Gastroesophageal sphincter (tissue), 4 donors: Measurements from ENCODE around the gene EPHA1. TPM values are rescaled to one million over a fixed set of nuclear protein-coding genes. Genes with fewer than 3 reads are reported as not detected.
A peak's percentile ranks its signal among the peaks of the same experiment; 100 is the strongest.

Experiments
- ATAC-seq: fragments of 150-250 bp; one replicate; pipeline ENCODE4 v1.9.1; 2016; ENCODE audit warnings: mild to moderate bottlenecking, moderate library complexity
- H3K27ac ChIP-seq, 4 donors: fragments of 200-600 bp; sonication (generic) in 3 of 4; 1 replicate in 3 of 4; 2 replicates in 1 of 4; pipeline ENCODE4 v1.5.1; 2016 to 2019
- H3K27me3 ChIP-seq: fragments of 200-600 bp; sonication (generic); one replicate; pipeline ENCODE4 v1.5.1; 2019
- H3K36me3 ChIP-seq, 2 donors: fragments of 200-600 bp; sonication (generic); one replicate each; pipeline ENCODE4 v1.5.1; 2019; ENCODE audit warnings: control low read depth in 1 of 2
- H3K4me1 ChIP-seq, 3 donors: fragments of 200-600 bp; sonication (generic); 1 replicate in 2 of 3; 2 replicates in 1 of 3; pipeline ENCODE4 v1.5.1; 2016 to 2019; ENCODE audit warnings: control low read depth in 2 of 3
- H3K4me3 ChIP-seq, 2 donors: fragments of 200-600 bp; sonication (generic); one replicate each; pipeline ENCODE4 v1.5.1; 2019; ENCODE audit warnings: mild to moderate bottlenecking in 1 of 2, moderate library complexity in 1 of 2
- H3K9me3 ChIP-seq, 3 donors: fragments of 200-600 bp; sonication (generic); one replicate each; pipeline ENCODE4 v1.5.1; 2017 to 2019; ENCODE audit warnings: control low read depth in 2 of 3
- EP300 ChIP-seq: sonication (generic); formaldehyde crosslinking; IDR thresholded peaks from one replicate; pipeline ENCODE4 v1.6.1; 2017; ENCODE audit warnings: antibody characterized with exemption, mild to moderate bottlenecking
- POLR2A ChIP-seq, 2 donors: fragments of 450-650 bp; IDR thresholded peaks; one replicate each; pipeline ENCODE4 v1.6.1; 2017; ENCODE audit warnings: antibody characterized with exemption in 2 of 2, mild to moderate bottlenecking in 2 of 2, moderate library complexity in 1 of 2
- POLR2AphosphoS5 ChIP-seq: sonication (generic); formaldehyde crosslinking; IDR thresholded peaks from one replicate; pipeline ENCODE4 v1.6.1; 2017; ENCODE audit warnings: antibody characterized with exemption
- WGBS, 2 donors: methylation state at CpG; one replicate each; pipeline ENCODE4 v1.1.5; 2018; ENCODE audit warnings: low coverage in 1 of 2; 5-methylcytosine and 5-hydroxymethylcytosine counted together
- total RNA-seq, 4 donors: library from RNA; depleted of rRNA; stranded (reverse); fragments of >200 nt; gene quantifications; one replicate each; pipeline ENCODE4 v1.1.0, GENCODE V29; 2016
- TF ChIP-seq, protein P1 (sequence below), 4 experiments: fragments of 200-600 bp in 2 of 4; fragments of 450-650 bp in 2 of 4; sonication (generic) in 1 of 4; IDR thresholded peaks; one replicate each; pipeline ENCODE4 v1.5.1; 2017 to 2019; ENCODE audit warnings: antibody characterized with exemption in 4 of 4, mild to moderate bottlenecking in 2 of 4, moderate library complexity in 2 of 4

EPHA1 gene
- total RNA-seq, 4 donors from 2014 or later: 0.78 to 2.5 TPM; not detected in 2

DNA sequence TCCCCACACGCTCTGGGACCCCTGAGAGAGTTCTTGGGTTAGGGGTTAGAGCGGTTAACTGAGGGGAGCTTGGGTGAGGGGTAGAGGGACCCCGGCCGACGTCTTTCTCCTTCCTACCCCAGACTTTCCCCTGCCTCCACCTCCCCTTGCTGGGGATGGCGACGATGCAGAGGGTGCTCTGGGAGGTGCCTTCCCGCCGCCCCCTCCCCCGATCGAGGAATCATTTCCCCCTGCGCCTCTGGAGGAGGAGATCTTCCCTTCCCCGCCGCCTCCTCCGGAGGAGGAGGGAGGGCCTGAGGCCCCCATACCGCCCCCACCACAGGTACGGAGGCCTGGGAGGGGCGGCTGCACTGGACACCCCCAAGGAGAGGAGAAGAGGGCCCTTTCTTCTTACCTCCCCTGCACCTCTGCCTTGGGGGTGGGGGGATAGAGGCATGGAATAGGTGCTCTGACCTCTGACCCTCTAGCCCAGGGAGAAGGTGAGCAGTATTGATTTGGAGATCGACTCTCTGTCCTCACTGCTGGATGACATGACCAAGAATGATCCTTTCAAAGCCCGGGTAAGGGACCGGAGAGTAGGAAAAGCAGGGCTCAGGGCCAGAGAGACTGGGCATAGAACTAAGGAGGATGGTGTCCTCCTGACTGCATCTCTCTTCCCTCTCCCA lies 26.4 kb downstream of the EPHA1 start:
- 0 to 7% methylated on average over 2 to 8 of the region's 21 CpGs for WGBS, 2 donors
- Histone ChIP-seq H3K27me3 (no peaks in the 10 kb centered on the region), H3K36me3 (peaks cover 0 to 5% of the 10 kb centered on the region in 2 donors), H3K4me3 (peak overlapping the region; percentile 71 to 99), H3K27ac (peak overlapping the region; percentile 96 to 100 (median 99)), H3K9me3 (no peaks in the 10 kb centered on the region), H3K4me1 (peaks cover 0 to 77% (median 49%) of the 10 kb centered on the region in 3 donors)
- ATAC-seq: no peak
- TF ChIP-seq, protein P1, sequence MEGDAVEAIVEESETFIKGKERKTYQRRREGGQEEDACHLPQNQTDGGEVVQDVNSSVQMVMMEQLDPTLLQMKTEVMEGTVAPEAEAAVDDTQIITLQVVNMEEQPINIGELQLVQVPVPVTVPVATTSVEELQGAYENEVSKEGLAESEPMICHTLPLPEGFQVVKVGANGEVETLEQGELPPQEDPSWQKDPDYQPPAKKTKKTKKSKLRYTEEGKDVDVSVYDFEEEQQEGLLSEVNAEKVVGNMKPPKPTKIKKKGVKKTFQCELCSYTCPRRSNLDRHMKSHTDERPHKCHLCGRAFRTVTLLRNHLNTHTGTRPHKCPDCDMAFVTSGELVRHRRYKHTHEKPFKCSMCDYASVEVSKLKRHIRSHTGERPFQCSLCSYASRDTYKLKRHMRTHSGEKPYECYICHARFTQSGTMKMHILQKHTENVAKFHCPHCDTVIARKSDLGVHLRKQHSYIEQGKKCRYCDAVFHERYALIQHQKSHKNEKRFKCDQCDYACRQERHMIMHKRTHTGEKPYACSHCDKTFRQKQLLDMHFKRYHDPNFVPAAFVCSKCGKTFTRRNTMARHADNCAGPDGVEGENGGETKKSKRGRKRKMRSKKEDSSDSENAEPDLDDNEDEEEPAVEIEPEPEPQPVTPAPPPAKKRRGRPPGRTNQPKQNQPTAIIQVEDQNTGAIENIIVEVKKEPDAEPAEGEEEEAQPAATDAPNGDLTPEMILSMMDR (IDR thresholded peaks at IDR 0.05): no peak
- TF ChIP-seq POLR2AphosphoS5 (no peak), POLR2A (IDR thresholded peaks at IDR 0.05) (no peak), EP300 (no peak)

DNA sequence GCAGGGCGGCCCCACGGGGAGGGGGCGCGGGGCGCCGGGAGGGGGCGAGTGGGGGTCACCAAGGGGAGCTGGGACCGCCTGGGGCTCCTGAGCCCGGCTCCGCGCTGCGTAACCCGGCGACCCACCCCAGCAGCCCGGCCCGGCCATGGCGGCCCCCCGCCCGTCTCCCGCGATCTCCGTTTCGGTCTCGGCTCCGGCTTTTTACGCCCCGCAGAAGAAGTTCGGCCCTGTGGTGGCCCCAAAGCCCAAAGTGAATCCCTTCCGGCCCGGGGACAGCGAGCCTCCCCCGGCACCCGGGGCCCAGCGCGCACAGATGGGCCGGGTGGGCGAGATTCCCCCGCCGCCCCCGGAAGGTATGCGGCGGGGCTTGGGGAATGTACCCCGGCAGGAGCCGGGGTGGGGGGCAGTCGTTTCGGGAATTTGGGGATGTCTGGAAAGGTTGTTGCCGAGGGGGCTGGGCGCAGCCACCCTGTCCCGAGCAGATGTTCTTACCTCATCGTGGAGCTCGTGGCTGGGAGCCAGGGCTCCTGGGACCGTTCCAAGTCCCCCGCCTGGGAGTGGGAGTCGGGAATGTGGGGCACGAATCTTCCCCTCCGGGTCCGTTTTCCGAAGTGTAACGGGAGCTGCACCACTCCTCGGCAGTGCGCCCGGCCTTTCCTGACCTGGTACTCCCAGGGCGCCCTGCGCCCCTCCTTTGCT lies 27.1 kb downstream of the EPHA1 start:
- TF ChIP-seq POLR2A (IDR thresholded peaks at IDR 0.05): no peak
- TF ChIP-seq EP300: no peak
- TF ChIP-seq POLR2AphosphoS5: peak; percentile 76
- TF ChIP-seq, protein P1 (IDR thresholded peaks at IDR 0.05): no peak
- WGBS, 2 donors: 0% methylated on average over 1 to 10 of the region's 64 CpGs
- Histone ChIP-seq H3K27ac (peak overlapping the region; percentile 96 to 100 (median 99)), H3K9me3 (no peaks in the 10 kb centered on the region), H3K4me1 (peaks cover 0 to 70% (median 45%) of the 10 kb centered on the region in 3 donors), H3K27me3 (no peaks in the 10 kb centered on the region), H3K36me3 (no peaks in the 10 kb centered on the region), H3K4me3 (peak overlapping the region; percentile 71 to 99)
- peak; percentile 5 for ATAC-seq

DNA sequence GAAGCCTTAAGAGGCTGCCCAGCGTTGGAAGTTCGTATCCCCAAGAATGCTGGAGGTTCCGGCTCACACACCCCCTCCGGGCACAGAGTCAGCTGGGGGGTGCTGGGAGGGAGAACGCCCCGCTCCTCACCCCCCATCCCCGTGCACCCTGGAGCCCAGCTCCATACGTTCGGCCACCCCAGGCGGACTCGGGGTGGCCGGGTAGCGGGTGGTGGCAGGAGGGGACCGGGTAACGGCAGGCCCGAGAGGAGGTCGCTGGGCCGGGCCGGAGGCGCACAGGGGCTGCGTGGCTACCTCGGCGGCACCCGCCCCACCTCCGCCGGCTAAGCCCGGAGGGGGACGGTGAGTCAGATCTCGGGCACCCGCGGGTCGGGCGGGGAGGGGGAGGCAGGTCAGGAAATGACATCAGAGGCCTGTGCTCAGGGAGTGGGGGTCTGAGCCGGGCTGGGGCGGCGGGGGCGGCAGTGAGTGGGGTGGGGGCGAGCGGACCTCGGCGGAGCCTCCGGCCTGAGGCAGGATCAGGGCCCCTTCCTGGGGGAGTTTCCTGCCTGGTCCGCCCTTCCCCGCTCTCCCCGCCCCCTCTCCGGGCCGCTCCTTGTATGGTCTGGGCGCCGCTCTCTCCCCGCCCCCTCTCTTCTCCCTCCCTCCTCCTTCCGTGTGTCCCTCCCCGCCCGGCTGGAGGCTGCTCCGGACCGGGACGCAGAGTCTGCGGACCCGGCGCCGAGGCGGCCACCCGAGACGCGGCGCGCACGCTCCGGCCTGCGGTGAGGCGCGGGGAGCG lies 27.8 kb downstream of the EPHA1 start, which contains the start of gene ZYX:
ZYX (plus strand) TSS at position 700 of the 781 bp plus-strand sequence. CDS start 227 bp downstream, outside the sequence.
- H3K4me3 ChIP-seq: peak within 1 kb of the TSS; percentile 71 to 99
- peaks cover 0 to 62% (median 38%) of the 10 kb centered on the region in 3 donors for H3K4me1 ChIP-seq
- H3K27ac ChIP-seq: peak within 1 kb of the TSS; percentile 96 to 100 (median 99)
- no CpG with 5 or more reads among the region's 72 CpGs for WGBS, 2 donors
- no peaks in the 10 kb centered on the region for H3K36me3 ChIP-seq
- no peaks in the 10 kb centered on the region for H3K27me3 ChIP-seq
- peak; percentile 89 for ATAC-seq
- no peaks in the 10 kb centered on the region for H3K9me3 ChIP-seq
- TF ChIP-seq EP300: no peak
- TF ChIP-seq, protein P1 (IDR thresholded peaks at IDR 0.05): no peak
- TF ChIP-seq POLR2A (IDR thresholded peaks at IDR 0.05): peak; percentile 83 to 89
- peak; percentile 97 for TF ChIP-seq POLR2AphosphoS5

DNA sequence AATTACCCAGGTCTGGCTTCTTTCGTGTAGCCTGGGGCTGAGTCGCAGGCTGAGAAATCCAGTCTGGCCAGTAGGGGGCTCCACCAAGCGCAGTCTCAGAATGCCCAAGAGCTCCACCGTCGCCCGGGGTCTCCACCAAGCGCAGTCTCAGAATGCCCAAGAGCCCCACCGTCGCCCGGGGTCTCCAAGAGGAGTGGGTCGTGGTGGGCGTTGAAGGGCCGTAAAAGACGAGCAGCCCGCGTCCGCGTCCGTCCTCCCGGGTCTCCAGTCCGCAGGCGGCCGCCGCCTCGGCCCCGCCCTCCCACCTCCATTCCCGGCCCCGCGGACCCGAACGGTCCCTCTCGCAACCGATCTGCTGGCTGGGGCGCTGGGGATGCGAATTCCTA lies 28.4 kb downstream of the EPHA1 start:
- no peaks in the 10 kb centered on the region for H3K9me3 ChIP-seq
- H3K4me1 ChIP-seq: peaks cover 0 to 57% (median 33%) of the 10 kb centered on the region in 3 donors
- no peaks in the 10 kb centered on the region for H3K36me3 ChIP-seq
- H3K27me3 ChIP-seq: no peaks in the 10 kb centered on the region
- peak overlapping the region; percentile 96 to 100 (median 99) for H3K27ac ChIP-seq
- peak; percentile 60 for ATAC-seq
- WGBS, 2 donors: 0% methylated on average over 7 to 8 of the region's 35 CpGs
- TF ChIP-seq, protein P1 (IDR thresholded peaks at IDR 0.05): peak in 3 of 4 experiments; percentile 86 to 93 (median 93)
- TF ChIP-seq POLR2A (IDR thresholded peaks at IDR 0.05) (no peak), EP300 (no peak), POLR2AphosphoS5 (peak; percentile 29)
- peak overlapping the region; percentile 71 to 99 for H3K4me3 ChIP-seq
